HG02763 (cell line): ENCODE measurements around the gene MLST8.
"Not testable (repeated sequence)": the region's sequence is repeated elsewhere in the genome, so short reads cannot be mapped to it uniquely, and the experiment has no call there.

Experiments
- ATAC-seq: cut with Tn5 transposase; IDR thresholded peaks from one replicate; pipeline ENCODE4 v1.9.1; 2021; ENCODE audit warnings: mild to moderate bottlenecking, moderate library complexity; ENCODE audit not compliant: unreplicated experiment

The MLST8 gene

DNA sequence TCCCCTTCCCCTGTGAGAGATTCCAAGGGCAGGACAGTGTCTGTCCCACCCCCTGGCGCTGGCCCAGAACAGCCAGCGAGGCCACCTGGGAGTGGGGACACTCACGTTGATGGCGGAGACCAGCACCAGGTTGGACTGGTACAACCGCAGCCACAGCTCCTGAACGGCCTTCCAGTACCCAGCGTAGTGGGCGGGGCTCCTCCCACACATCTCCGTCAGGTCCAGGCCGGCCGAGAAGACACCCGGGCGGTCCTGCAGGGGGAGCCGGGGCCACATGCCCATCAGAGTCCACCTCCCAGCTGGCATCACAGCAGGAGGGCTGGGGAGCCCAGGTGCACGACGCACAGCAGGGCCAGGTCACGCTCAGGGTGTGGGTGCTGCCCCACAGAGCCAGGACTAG is 39.0 kb downstream of the MLST8 start:
- ATAC-seq = no peak

DNA sequence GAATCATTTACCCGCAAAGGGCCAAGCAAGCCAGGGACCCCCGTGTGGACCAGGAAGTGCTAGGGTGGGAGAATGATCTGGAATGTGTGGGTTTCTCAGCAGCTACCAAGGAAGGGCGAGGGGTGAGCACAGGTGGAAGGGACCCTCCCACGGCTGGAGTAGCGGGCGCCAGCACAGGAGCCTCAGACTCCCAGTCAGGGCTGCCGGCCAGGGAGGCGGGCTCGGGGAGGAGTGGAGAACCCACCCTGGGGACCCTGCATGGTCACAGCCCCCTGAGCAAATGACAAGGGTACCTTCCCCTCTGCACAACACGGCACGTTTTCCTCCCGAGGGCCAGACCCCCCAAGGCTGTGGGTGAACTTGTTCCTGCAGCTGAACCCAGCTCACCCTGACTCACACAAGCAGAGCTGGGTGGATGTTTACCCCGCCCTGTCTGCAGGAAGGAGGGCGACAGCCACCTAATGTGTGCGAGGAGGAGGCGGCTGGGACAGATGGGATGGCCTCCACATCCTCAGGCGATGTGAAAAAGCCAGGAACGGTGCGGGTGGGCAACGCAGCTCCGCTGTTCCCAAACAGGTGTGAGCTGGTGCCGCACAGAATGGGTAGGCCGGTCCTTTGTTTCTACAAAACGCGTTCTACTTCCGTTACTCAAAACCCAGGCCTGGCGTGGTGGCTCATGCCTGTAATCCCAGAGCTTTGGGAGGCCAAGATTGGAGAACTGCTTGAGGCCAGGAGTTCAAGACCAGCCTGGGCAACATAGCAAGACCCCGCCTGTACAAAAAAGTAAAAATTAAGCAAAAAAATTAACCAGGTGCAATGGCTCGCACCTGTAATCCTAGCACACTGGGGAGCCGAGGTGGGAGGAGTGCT is 39.9 kb downstream of the MLST8 start:
- no peak for ATAC-seq

DNA sequence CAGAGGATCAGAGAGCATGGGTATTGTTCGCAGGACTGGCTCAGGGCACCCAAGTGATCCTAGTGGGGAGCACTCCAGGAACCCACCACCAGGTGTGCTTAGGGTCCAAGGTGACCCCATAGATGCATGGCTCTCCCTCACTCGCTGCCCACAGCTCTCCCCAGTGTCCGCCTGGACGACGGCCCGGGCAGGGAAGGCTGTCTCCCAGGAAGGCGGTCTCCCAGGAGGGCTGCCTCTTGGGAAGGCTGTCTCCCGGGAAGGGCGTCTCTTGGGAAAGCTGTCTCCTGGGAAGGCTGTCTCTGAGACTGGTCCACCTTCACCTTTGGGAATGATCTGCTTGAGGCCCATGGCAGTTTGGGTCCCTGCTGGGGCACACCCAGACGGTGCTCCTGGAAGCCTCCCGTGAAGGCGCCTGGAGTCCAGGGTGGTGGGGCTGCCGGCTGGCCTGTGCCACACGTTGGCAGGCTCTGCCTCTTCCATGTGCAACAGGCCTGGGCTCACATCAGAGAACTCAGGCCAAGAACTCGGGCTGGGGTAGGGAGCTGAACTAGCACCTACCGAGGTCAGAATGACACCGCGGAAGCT is 41.1 kb downstream of the MLST8 start:
- no peak for ATAC-seq

DNA sequence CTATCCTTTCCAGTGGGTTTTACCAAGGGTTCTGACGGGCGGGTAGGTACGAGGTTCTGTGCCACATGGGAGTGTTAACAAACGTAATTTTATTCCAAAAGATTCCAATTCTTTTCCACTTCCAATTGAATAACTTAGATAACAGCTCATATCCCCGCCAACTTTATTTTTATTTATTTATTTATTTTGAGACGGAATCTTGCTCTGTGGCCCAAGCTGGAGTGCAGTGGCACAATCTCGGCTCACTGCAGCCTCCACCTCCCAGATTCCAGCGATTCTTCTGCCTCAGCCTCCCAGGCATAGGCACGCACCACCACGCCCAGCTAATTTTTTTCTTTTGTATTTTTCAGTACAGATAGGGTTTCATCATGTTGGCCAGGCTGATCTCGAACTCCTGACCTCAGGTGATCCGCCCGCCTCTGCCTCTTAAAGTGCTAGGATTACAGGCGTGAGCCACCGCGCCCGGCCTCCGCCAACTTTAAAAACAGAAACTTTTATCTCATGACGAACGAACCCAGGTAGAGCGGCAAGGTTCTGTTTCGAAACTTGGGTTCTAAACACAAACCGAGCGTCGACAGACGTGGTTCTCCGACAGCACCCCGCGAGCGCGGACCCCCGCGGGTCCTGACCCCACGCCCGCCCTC is 45.5 kb downstream of the MLST8 start:
- ATAC-seq = no peak

DNA sequence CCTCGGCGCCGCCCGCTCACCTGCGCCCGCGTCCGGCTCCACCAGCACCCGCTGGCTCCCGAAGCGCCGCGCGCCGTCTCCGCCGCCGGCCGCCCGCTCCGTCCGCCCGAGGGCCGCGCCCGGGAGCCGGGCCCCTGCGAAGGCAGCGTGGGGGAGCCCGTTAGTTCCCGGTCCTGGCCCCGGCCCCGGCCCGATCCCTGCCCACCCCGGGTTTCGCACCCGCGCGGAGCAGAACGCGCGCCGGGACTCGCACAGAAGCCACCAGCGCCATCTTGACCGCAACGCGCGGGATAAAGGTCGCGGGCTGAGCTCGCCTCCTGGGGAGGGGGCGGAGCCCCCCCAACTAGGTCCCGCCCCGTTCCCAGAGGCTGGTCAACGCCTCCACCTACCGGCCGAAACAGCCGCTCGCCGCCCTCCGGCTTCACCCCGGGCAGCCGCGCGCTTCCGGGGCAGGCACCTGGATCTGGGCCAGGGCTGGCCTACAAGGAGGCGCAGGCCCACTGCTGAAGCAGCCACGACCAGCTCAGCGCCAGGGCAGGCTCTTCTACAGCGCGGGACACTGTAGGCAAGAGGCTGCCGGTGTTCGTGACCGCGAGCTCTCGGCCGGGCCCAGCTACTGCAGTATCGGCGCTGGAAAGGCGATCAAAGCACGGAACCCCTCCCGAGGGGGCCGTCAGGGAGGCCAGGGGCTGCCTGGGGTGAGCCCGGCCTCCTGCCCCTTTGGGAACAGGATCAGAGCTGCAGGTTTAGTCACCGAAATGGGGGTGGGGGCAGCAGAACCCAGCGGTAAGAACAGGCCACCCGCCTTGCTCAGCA is 46.2 kb downstream of the MLST8 start, which contains the start of gene ECI1:
TSS of gene ECI1 (minus strand) at position 292 of the 816 bp plus-strand sequence. CDS start at position 271, 21 bp downstream.
- peak; percentile 93 for ATAC-seq

DNA sequence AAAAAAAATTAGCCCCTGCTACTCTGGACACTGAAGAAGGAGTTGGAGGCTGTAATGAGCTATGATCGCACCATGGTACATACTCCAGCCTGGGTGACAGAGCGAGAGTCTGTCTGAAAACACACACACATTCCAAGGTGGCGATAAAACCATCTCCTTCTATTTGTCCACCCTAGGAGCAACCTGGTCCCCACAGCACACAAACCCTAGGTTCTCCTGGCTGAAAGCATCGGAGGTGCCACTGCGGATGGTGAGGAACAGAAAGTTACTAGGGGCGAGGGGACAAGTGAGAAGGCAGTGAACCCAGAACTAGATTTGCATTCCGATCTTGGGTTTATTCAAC is 47.5 kb downstream of the MLST8 start:
- no peak for ATAC-seq

DNA sequence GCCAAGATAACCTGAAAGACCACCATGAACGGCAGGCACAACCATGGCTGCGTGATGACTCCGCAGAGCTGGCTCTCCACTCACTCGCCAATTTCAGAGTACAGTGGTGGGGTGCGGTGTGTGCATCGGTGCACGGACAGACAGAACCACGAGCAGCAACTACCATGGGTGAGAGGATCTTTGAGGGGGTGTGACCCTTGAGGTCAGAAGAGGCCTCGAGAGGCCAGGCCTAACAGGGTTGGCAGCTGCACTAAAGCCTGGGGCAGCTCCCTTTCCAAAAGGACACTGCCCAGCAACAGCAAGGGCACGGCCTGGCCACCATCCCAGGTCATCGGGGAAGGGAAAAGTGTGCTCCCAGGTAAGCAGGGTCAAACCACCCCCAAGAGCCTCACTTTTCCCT is 48.0 kb downstream of the MLST8 start:
- no peak for ATAC-seq

DNA sequence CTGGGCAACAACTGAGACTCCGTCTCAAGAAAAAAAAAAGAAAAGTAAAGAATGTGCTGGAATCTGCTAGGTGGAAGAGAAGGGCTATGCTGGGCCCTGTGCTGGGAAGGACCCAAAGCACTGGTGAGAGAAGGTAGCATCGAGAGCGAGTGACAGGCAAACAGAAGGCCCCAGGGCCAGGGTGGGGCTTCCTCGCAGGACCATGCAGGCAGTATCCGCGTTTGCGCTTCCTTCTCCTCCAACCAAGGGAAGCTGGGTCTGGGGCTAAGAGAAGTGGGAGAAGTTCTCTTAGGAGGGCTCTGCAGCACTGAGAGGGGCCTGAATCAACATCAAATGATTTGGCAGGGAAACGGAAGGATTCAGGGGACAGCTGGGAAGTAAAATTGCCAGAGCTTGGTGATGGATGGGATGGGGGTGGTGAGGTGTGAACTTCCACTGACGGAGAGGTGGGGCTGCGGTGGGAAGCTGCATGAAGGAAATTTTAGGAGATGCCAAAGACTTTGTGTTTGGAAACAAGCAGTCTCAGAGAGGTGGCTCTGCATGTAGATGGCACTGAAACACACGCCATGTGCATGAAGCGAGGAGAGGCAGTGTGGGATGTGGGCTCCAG is 51.4 kb downstream of the MLST8 start:
- no peak for ATAC-seq

DNA sequence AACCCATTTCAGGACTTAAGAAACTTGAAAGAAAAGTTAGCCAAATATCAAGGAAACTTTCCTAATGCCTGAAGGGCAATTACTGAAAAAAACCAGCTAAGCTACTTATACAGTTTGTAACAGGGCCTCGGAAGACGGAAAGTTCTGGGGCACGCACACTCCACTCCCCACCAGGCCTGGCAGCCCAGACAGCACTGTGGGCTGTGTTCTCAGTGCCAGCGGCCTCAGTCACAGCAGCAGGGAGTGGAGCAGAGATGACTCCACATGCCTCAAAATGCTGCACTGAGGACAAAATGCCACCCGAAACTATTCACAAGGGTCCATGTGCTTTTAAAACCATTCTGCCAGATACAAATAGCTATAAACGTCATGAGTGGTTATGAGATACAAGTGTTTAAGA is 52.5 kb downstream of the MLST8 start:
- no peak for ATAC-seq

DNA sequence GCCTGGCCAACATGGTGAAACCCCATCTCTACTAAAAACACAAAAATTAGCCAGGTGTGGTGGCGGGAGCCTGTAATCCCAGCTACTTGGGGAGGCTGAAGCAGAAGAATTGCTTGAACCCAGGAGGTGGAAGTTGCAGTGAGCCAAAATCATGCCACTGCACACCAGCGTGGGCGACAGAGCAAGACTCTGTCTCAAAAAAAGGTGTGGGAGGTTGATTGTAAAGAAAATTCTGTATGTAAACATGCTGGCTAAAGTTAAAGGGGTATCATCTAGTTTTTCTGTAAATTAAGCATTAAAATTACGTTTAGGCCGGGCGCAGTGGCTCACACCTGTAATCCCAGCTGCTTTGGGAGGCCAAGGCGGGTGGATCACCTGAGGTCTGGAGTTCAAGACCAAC is 53.3 kb downstream of the MLST8 start:
- not testable (repeated sequence) for ATAC-seq
